T-helper 1 cell treated with Interleukin-12 subunit alpha and Interleukin-12 subunit beta and Interleukin-4 antibody, amounts not matched to agents 30 ng/mL and 1 ng/mL, for 36 hours (primary cell): ENCODE data around the gene SSH2. TPM values are rescaled to one million over a fixed set of nuclear protein-coding genes. Genes with fewer than 3 reads are reported as not detected.

Source experiments
- intact Hi-C: fragments of 100-400 bp; cut with micrococcal nuclease; formaldehyde crosslinking; loops from one replicate; pipeline ENCODE4 v1.15.1; 2024
- total RNA-seq: library from RNA; stranded (reverse); gene quantifications from 2 replicates; pipeline ENCODE4 v1.2.3, GENCODE V29; 2022

Gene SSH2
- total RNA-seq, 1 donor from 2014 or later, result 64.1 TPM

- intact Hi-C loops, result no loop called here
These were observed 288.9 kb downstream of the SSH2 start for GRCh38 chr17:29640981-29641642.

GRCh38 chr17:29640413-29640812 lies 289.6 kb downstream of the SSH2 start:
- intact Hi-C loops, result no loop called here

- intact Hi-C loops, result no loop called here
These were observed 296.1 kb downstream of the SSH2 start for GRCh38 chr17:29633886-29634285.

- intact Hi-C loops, result no loop called here
These were observed 299.3 kb downstream of the SSH2 start for GRCh38 chr17:29630630-29631193.

GRCh38 chr17:29629839-29630238 lies 300.2 kb downstream of the SSH2 start:
- intact Hi-C loops, result no loop called here

GRCh38 chr17:29628644-29629043 lies 301.4 kb downstream of the SSH2 start:
- intact Hi-C loops, result no loop called here

- intact Hi-C loops, result no loop called here
These were observed 302.1 kb downstream of the SSH2 start for GRCh38 chr17:29627951-29628350.

- intact Hi-C loops, result no loop called here
These were observed 304.8 kb downstream of the SSH2 start for GRCh38 chr17:29625037-29625750.

GRCh38 chr17:29624586-29624985 lies 305.4 kb downstream of the SSH2 start:
- intact Hi-C loops, result no loop called here

GRCh38 chr17:29623283-29623647 lies 306.8 kb downstream of the SSH2 start:
- intact Hi-C loops, result loop anchor here (1.0 to 2.0 kb wide), 2 partner anchors 8 to 84 kb away; no protein-coding TSS in a partner anchor

- intact Hi-C loops, result loop anchor here (1.0 to 2.0 kb wide), 5 partner anchors 7 to 157 kb away; no protein-coding TSS in a partner anchor
These were observed 307.4 kb downstream of the SSH2 start, which contains the start of gene CORO6 for GRCh38 chr17:29622337-29623282. Gene CORO6, minus strand, starts transcription at chr17:29622912. Its CDS starts 1,491 bp downstream, at chr17:29621421.

GRCh38 chr17:29621751-29622194 lies 308.3 kb downstream of the SSH2 start:
- intact Hi-C loops, result loop anchor here (1.0 to 2.0 kb wide), 4 partner anchors 18 to 158 kb away; no protein-coding TSS in a partner anchor

- intact Hi-C loops, result no loop called here
These were observed 309.1 kb downstream of the SSH2 start for GRCh38 chr17:29620779-29621500.

- intact Hi-C loops, result no loop called here
These were observed 309.8 kb downstream of the SSH2 start for GRCh38 chr17:29620271-29620670.

- intact Hi-C loops, result loop anchor here (5.0 kb wide), 1 partner anchor 472 kb away; no protein-coding TSS in a partner anchor
These were observed 310.8 kb downstream of the SSH2 start for GRCh38 chr17:29619251-29619650.

- intact Hi-C loops, result loop anchor here (5.0 kb wide), 1 partner anchor 471 kb away; no protein-coding TSS in a partner anchor
These were observed 311.6 kb downstream of the SSH2 start for GRCh38 chr17:29618272-29619065.

GRCh38 chr17:29617481-29618271 lies 312.4 kb downstream of the SSH2 start:
- intact Hi-C loops, result loop anchor here (1.0 to 5.0 kb wide), 5 partner anchors 144 to 470 kb away; partner anchors contain the start of gene TAOK1

- intact Hi-C loops, result loop anchor here (1.0 to 5.0 kb wide), 5 partner anchors 144 to 470 kb away; partner anchors contain the start of gene TAOK1
These were observed 312.9 kb downstream of the SSH2 start for GRCh38 chr17:29617125-29617480.
